Measurements from ENCODE around the gene PTGER2. TPM values are rescaled to one million over a fixed set of nuclear protein-coding genes. Genes with fewer than 3 reads are reported as not detected.

PTGER2 gene
- total and polyA plus RNA-seq, 2 donors, result 4.8 to 6.1 TPM

GRCh38 chr14:52333823-52334657 lies 19.9 kb downstream of the PTGER2 start:
- Histone ChIP-seq H3K27ac (ENCODE audit: low read depth) (no peak overlapping the region), H3K4me1 (ENCODE audit: insufficient read depth) (no peaks in the 10 kb centered on the region), H3K36me3 (ENCODE audit: insufficient read depth) (no peaks in the 10 kb centered on the region), H3K4me3 (ENCODE audit: low read depth, low read length) (no peak overlapping the region)
- WGBS, result 75% methylated on average over 8 of the region's 8 CpGs
- DNase-seq (ENCODE audit: extremely low spot score), result no peak

GRCh38 chr14:52336241-52336640 lies 22.1 kb downstream of the PTGER2 start:
- no peak for DNase-seq (ENCODE audit: extremely low spot score)
- H3K27ac ChIP-seq (ENCODE audit: low read depth), result no peak overlapping the region
- H3K36me3 ChIP-seq (ENCODE audit: insufficient read depth), result no peaks in the 10 kb centered on the region
- WGBS, result 89% methylated on average over 2 of the region's 2 CpGs
- no peaks in the 10 kb centered on the region for H3K4me1 ChIP-seq (ENCODE audit: insufficient read depth)
- no peak overlapping the region for H3K4me3 ChIP-seq (ENCODE audit: low read depth, low read length)

- no peak overlapping the region for H3K4me3 ChIP-seq (ENCODE audit: low read depth, low read length)
- H3K36me3 ChIP-seq (ENCODE audit: insufficient read depth), result no peaks in the 10 kb centered on the region
- DNase-seq (ENCODE audit: extremely low spot score), result no peak
- 99% methylated on average over 1 of the region's 1 CpG for WGBS
- H3K27ac ChIP-seq (ENCODE audit: low read depth), result no peak overlapping the region
- no peaks in the 10 kb centered on the region for H3K4me1 ChIP-seq (ENCODE audit: insufficient read depth)
Observed at GRCh38 chr14:52338051-52338681, 24.1 kb downstream of the PTGER2 start.

DNA sequence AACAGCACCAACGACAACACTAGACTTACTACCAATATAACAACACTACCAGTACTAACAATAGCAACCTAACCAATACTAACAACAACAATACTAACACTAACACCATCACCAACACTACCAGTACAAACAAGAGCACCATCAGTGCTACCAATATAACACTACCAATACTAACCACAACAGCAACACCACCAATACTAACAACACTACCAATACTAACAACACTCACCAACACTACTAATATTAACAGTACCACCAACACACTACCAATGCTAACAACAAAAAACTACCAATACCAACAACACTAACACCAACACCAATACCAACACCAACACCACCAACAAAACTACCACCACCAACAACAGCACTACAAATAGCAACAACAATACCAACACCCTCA lies 25.1 kb downstream of the PTGER2 start:
- Histone ChIP-seq H3K4me3 (ENCODE audit: low read depth, low read length) (no peak overlapping the region), H3K36me3 (ENCODE audit: insufficient read depth) (no peaks in the 10 kb centered on the region), H3K27ac (ENCODE audit: low read depth) (no peak overlapping the region), H3K4me1 (ENCODE audit: insufficient read depth) (no peaks in the 10 kb centered on the region)
- 89% methylated on average over 1 of the region's 1 CpG for WGBS
- no peak for DNase-seq (ENCODE audit: extremely low spot score)

DNA sequence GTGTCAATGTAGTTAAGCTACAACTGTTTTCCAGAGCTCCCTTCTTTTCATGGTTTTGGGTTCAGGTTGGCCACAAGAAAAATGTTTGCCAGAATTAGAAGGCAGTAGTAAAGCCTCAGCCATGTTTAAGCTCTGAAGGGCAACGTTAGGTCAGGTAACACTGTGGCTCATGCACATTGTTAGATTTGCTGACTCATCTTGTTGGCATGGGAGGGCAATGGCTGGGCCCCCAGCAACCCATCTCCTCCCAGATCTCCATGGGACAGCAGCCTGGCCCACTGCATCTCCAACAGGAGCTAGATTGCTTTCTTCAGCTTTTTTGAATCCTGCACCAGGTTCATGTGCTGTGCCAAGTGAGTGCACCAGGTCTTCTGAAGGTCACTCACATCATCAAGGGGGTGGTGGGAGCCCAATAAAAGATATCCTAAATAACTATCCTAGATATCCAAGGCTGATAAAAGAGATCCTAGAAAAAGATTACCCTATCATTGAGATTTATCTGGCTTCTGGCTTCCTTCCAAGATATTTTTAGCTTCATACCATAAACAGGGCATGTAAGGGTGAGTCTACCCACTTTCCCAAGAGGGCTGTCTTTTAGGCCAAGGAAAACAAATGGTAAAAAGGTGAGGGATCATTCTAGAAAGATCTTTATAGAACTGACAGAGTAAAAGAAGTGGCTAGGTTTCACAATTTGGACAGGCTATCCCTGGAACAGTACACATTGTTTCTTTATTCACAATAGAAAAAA lies 28.9 kb downstream of the PTGER2 start:
- 89% methylated on average over 1 of the region's 1 CpG for WGBS
- DNase-seq (ENCODE audit: extremely low spot score), result no peak
- H3K4me3 ChIP-seq (ENCODE audit: low read depth, low read length), result no peak overlapping the region
- H3K27ac ChIP-seq (ENCODE audit: low read depth), result no peak overlapping the region
- H3K4me1 ChIP-seq (ENCODE audit: insufficient read depth), result no peaks in the 10 kb centered on the region
- no peaks in the 10 kb centered on the region for H3K36me3 ChIP-seq (ENCODE audit: insufficient read depth)

DNA sequence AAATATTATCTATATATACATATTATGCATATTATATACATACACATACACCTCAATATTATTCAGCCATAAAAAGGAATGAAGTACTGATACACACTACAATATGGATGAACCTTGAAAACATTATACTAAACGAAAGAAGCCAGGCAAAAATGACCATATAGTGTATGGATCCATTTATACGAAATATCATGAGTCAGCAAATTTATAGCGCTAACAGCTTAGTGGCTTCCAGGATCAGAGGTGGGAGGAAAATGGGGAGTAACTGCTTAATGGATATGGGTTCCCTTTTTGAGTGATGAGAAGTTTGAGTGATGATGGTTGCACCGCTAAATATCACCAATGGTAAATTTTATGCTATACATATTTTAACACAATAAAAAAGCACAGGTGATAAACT lies 32.7 kb downstream of the PTGER2 start:
- WGBS, result 85% methylated on average over 4 of the region's 4 CpGs
- no peaks in the 10 kb centered on the region for H3K36me3 ChIP-seq (ENCODE audit: insufficient read depth)
- no peak overlapping the region for H3K27ac ChIP-seq (ENCODE audit: low read depth)

GRCh38 chr14:52348279-52348678 lies 34.2 kb downstream of the PTGER2 start:
- Histone ChIP-seq H3K36me3 (ENCODE audit: insufficient read depth) (no peaks in the 10 kb centered on the region), H3K4me1 (ENCODE audit: insufficient read depth) (no peaks in the 10 kb centered on the region), H3K27ac (ENCODE audit: low read depth) (no peak overlapping the region), H3K4me3 (ENCODE audit: low read depth, low read length) (no peak overlapping the region)
- 75% methylated on average over 5 of the region's 5 CpGs for WGBS
- no peak for DNase-seq (ENCODE audit: extremely low spot score)

More for the DNA sequence above, 32.7 kb downstream of the PTGER2 start:
- no peaks in the 10 kb centered on the region for H3K4me1 ChIP-seq (ENCODE audit: insufficient read depth)
- H3K4me3 ChIP-seq (ENCODE audit: low read depth, low read length), result no peak overlapping the region
- DNase-seq (ENCODE audit: extremely low spot score), result no peak

GRCh38 chr14:52348776-52349175 lies 34.7 kb downstream of the PTGER2 start:
- 35% methylated on average over 2 of the region's 2 CpGs for WGBS
- no peak overlapping the region for H3K4me3 ChIP-seq (ENCODE audit: low read depth, low read length)
- H3K27ac ChIP-seq (ENCODE audit: low read depth), result no peak overlapping the region
- no peaks in the 10 kb centered on the region for H3K36me3 ChIP-seq (ENCODE audit: insufficient read depth)
- H3K4me1 ChIP-seq (ENCODE audit: insufficient read depth), result no peaks in the 10 kb centered on the region
- no peak for DNase-seq (ENCODE audit: extremely low spot score)

DNA sequence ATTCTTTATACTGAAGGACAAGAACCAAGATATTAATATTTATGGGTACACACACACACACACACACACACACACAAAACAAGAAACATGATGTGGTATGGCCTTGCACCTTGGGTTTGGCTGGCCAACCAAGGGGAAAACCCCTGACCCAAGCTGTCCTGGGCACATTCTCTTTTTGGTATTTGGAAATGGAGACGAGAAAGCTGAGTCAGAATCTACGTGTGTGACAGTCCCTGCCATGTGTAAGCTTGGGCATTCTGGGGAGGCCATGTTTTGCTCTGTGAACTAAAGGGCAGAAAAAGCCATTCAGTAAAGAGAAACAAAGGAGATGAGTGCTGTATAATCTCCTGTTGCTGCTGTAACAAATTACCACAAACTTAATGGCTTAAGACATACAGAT lies 35.6 kb downstream of the PTGER2 start:
- Histone ChIP-seq H3K36me3 (ENCODE audit: insufficient read depth) (no peaks in the 10 kb centered on the region), H3K4me3 (ENCODE audit: low read depth, low read length) (no peak overlapping the region), H3K4me1 (ENCODE audit: insufficient read depth) (no peaks in the 10 kb centered on the region), H3K27ac (ENCODE audit: low read depth) (no peak overlapping the region)
- no peak for DNase-seq (ENCODE audit: extremely low spot score)
- 88% methylated on average over 2 of the region's 2 CpGs for WGBS

DNA sequence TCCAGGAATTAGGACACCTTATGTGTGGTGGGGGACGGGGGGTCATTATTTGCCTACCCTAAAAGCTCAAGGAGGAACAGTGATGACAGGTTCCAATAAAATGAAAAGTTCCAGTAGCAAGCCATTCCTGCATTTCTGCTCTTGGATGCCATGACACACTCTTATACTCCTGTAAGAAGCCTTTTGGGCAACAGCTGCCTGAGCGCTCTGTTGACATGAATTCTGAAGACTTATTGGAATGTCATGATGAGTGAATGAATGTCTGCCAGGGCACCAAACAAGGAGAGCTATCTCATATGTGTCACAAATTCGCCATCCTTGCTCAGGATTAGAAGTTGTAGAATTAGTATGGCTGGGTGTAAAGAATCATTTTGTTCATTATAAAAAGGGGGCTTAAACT lies 36.3 kb downstream of the PTGER2 start:
- 89% methylated on average over 3 of the region's 3 CpGs for WGBS
- no peaks in the 10 kb centered on the region for H3K36me3 ChIP-seq (ENCODE audit: insufficient read depth)
- DNase-seq (ENCODE audit: extremely low spot score), result no peak
- H3K4me1 ChIP-seq (ENCODE audit: insufficient read depth), result peaks cover 3% of the 10 kb centered on the region
- H3K27ac ChIP-seq (ENCODE audit: low read depth), result no peak overlapping the region
- H3K4me3 ChIP-seq (ENCODE audit: low read depth, low read length), result no peak overlapping the region

DNA sequence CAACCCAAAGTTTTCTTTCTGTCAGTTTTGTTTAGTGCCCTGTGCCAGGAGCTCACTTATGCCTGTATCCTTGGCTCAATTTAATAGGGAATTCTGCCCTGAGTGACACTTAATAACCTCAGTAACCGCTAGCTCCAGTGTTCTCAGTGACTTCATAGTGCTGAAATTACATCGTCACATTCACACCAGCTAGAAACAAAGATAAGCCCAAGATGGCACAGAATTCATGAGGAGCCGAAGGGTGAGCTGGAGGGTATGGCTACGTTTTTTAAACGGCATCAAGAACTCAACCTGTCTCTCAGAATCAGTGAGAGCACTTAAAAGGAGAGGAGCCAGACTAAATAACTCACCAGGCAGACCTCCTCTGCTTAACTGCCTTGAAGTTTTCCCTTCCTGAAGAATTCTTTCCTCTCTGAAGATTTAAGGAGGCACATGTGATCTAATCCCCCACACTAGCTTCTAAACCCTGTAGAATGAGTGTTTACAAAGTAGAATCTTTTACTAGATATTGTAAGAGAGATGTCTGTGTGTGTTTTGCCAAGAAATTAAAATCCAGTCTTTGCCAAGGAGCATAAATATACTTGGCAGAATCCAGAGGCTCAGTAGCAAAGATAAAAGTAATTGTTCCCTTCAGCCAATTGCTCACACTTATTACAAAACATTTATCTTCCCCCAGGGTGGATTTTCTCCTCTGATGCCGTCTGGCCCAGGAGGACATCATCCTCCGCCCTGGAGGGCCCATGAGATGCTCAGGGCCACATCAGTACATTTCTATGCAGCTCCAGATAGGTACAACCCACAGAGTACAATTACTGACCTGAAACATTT lies 37.3 kb downstream of the PTGER2 start:
- H3K4me3 ChIP-seq (ENCODE audit: low read depth, low read length), result no peak overlapping the region
- WGBS, result 16% methylated on average over 7 of the region's 7 CpGs
- no peaks in the 10 kb centered on the region for H3K36me3 ChIP-seq (ENCODE audit: insufficient read depth)
- H3K4me1 ChIP-seq (ENCODE audit: insufficient read depth), result peaks cover 3% of the 10 kb centered on the region
- peak overlapping the region; percentile 63 for H3K27ac ChIP-seq (ENCODE audit: low read depth)
- peak; percentile 80 for DNase-seq (ENCODE audit: extremely low spot score)

- no peak for DNase-seq (ENCODE audit: extremely low spot score)
- 8% methylated on average over 3 of the region's 3 CpGs for WGBS
- no peak overlapping the region for H3K4me3 ChIP-seq (ENCODE audit: low read depth, low read length)
- peaks cover 3% of the 10 kb centered on the region for H3K4me1 ChIP-seq (ENCODE audit: insufficient read depth)
- H3K36me3 ChIP-seq (ENCODE audit: insufficient read depth), result no peaks in the 10 kb centered on the region
- peak overlapping the region; percentile 47 for H3K27ac ChIP-seq (ENCODE audit: low read depth)
Observed at GRCh38 chr14:52352061-52352491, 38.0 kb downstream of the PTGER2 start.

GRCh38 chr14:52352569-52352968 lies 38.5 kb downstream of the PTGER2 start:
- 19% methylated on average over 4 of the region's 4 CpGs for WGBS
- DNase-seq (ENCODE audit: extremely low spot score), result no peak
- Histone ChIP-seq H3K4me1 (ENCODE audit: insufficient read depth) (peaks cover 3% of the 10 kb centered on the region), H3K36me3 (ENCODE audit: insufficient read depth) (no peaks in the 10 kb centered on the region), H3K27ac (ENCODE audit: low read depth) (peak overlapping the region; percentile 47), H3K4me3 (ENCODE audit: low read depth, low read length) (no peak overlapping the region)

All from urinary bladder (tissue), 4 donors.